GM13977 (cell line): ENCODE measurements around the gene DYNC1H1.

ENCODE experiments used
- DNase-seq: peaks from one replicate; pipeline ENCODE4 v3.0.0; 2012; ENCODE audit warnings: low spot score
- CTCF ChIP-seq: IDR thresholded peaks from 2 replicates; pipeline ENCODE4 v1.5.1; 2012; ENCODE audit warnings: mild to moderate bottlenecking, control low read depth; ENCODE audit not compliant: insufficient read depth; ENCODE audit errors: extremely low read depth, missing control alignments
- in situ Hi-C: fragments of 300-500 bp; cut with MboI; formaldehyde crosslinking; loops from one replicate; pipeline ENCODE4 v1.12.0; 2022; ENCODE audit warnings: low sequenced_read_pairs, low pct_unique_long_range_greater_than_20kb, mixed read lengths, inconsistent platforms; ENCODE audit not compliant: unreplicated experiment

Gene DYNC1H1

DNA sequence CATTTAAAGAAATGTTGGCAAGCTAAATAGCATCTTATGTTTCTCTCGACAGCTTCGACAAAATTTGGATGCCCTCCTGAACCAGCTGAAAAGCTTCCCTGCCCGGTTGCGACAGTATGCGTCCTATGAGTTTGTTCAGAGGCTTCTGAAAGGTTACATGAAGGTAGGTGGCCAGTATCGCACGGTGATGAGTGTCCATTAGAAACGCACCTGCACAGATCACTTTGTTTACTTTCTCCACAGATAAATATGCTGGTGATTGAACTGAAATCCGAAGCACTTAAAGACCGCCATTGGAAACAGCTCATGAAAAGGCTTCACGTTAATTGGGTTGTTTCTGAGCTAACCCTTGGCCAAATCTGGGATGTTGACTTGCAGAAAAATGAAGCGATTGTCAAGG, 36.5 kb downstream of the DYNC1H1 start:
- DNase-seq = no peak
- in situ Hi-C loops = no loop called here
- TF ChIP-seq CTCF = no peak

GRCh38 chr14:102005336-102005735, 41.0 kb downstream of the DYNC1H1 start:
- TF ChIP-seq CTCF = no peak
- no peak for DNase-seq
- in situ Hi-C loops = no loop called here

DNA sequence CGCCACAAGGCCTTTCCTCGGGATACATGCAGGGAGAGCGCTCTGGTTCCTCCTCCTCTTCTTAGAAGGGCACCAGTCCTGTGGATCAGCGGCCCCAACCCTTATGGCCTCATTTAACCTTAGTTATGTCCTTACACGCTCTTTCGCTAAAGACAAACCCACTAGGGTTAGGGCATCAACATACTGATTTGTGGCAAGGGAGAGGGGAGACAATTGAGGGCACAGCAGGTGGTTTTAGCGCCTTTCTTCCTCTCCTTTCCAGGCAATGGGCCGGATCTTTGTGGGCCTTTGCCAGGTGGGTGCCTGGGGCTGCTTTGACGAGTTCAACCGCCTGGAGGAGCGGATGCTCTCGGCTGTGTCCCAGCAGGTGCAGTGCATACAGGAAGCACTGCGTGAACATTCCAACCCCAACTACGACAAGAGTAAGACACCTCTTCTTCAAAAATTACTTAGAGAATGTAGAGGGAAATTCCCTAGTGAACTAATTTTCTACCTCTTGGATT, 43.6 kb downstream of the DYNC1H1 start:
- no peak for TF ChIP-seq CTCF
- in situ Hi-C loops = no loop called here
- no peak for DNase-seq

- in situ Hi-C loops = no loop called here
- TF ChIP-seq CTCF = no peak
- no peak for DNase-seq
These were observed 44.5 kb downstream of the DYNC1H1 start for GRCh38 chr14:102008891-102009290.

- in situ Hi-C loops = no loop called here
- no peak for TF ChIP-seq CTCF
- DNase-seq = no peak
These were observed 47.3 kb downstream of the DYNC1H1 start for GRCh38 chr14:102011631-102012030.

DNA sequence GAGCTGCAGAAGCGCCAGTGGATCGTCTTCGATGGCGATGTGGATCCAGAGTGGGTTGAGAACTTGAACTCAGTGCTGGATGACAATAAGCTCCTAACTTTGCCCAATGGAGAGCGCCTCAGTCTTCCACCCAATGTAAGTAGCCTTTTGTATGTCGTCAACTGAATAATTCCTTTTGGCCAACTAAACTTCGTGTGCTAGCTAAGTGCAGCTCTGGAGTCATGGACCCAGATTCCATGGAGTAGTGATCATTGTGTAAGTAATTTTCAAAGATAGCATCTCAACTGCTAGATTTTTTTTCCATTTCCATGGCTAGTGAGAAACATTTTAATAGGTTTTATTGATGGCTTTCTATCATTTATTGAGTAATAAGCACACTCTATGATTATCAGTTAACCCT, 48.0 kb downstream of the DYNC1H1 start:
- in situ Hi-C loops = no loop called here
- no peak for TF ChIP-seq CTCF
- DNase-seq = no peak
